ENCODE data around the gene STRN3.
"Not testable (repeated sequence)": the region's sequence is repeated elsewhere in the genome, so short reads cannot be mapped to it uniquely, and the experiment has no call there.

The STRN3 gene

GRCh38 chr14:30967364-30968098 is 58.6 kb downstream of the STRN3 start:
- not testable (repeated sequence) for DNase-seq

GRCh38 chr14:30966415-30967363 is 59.5 kb downstream of the STRN3 start:
- DNase-seq, result no peak

- not testable (repeated sequence) for DNase-seq
Observed at GRCh38 chr14:30965861-30966260, 60.3 kb downstream of the STRN3 start.

GRCh38 chr14:30962537-30962936 is 63.6 kb downstream of the STRN3 start:
- not testable (repeated sequence) for DNase-seq

- DNase-seq, result no peak
Observed at GRCh38 chr14:30961330-30961729, 64.8 kb downstream of the STRN3 start.

- no peak for DNase-seq
Observed at GRCh38 chr14:30960216-30960615, 66.0 kb downstream of the STRN3 start.

- DNase-seq, result no peak
Observed at GRCh38 chr14:30958555-30959407, 67.4 kb downstream of the STRN3 start.

GRCh38 chr14:30957813-30958370 is 68.3 kb downstream of the STRN3 start:
- DNase-seq, result no peak

- no peak for DNase-seq
Observed at GRCh38 chr14:30949651-30950050, 76.5 kb downstream of the STRN3 start.

- no peak for DNase-seq
Observed at GRCh38 chr14:30943694-30944093, 82.5 kb downstream of the STRN3 start.

- DNase-seq, result no peak
Observed at GRCh38 chr14:30940886-30941285, 85.3 kb downstream of the STRN3 start.

GRCh38 chr14:30938617-30939016 is 87.6 kb downstream of the STRN3 start:
- DNase-seq, result no peak

GRCh38 chr14:30935445-30935844 is 90.7 kb downstream of the STRN3 start:
- DNase-seq, result no peak

GRCh38 chr14:30933937-30934336 is 92.2 kb downstream of the STRN3 start:
- not testable (repeated sequence) for DNase-seq

GRCh38 chr14:30928462-30928861 is 97.7 kb downstream of the STRN3 start:
- DNase-seq, result no peak

GRCh38 chr14:30925254-30925653 is 100.9 kb downstream of the STRN3 start:
- DNase-seq, result no peak

GRCh38 chr14:30921788-30922187 is 104.4 kb downstream of the STRN3 start:
- no peak for DNase-seq

GRCh38 chr14:30921305-30921704 is 104.9 kb downstream of the STRN3 start:
- DNase-seq, result no peak

GRCh38 chr14:30915596-30915995 is 110.6 kb downstream of the STRN3 start:
- no peak for DNase-seq

GRCh38 chr14:30914812-30915211 is 111.4 kb downstream of the STRN3 start:
- DNase-seq, result no peak

- DNase-seq, result no peak
Observed at GRCh38 chr14:30908826-30909225, 117.4 kb downstream of the STRN3 start.

GRCh38 chr14:30907659-30908057 is 118.5 kb downstream of the STRN3 start:
- no peak for DNase-seq

All from activated gamma-delta T cell treated with Interleukin-2 at 50 U/mL for 16 hours (primary cell).